NCI-H187 treated with DMSO at 0.1 percent for 48 hours (cell line): ENCODE data around the gene MARCHF10.

ENCODE experiments used
- DNase-seq: peaks from one replicate; lab custom pipeline; 2025; lab: John Stamatoyannopoulos, UW

MARCHF10 gene

GRCh38 chr17:62821189-62822079, 13.3 kb upstream of the MARCHF10 start:
- no peak for DNase-seq

- DNase-seq, result no peak
Observed at GRCh38 chr17:62819511-62820221, 11.6 kb upstream of the MARCHF10 start.

GRCh38 chr17:62818526-62818925, 10.4 kb upstream of the MARCHF10 start:
- DNase-seq, result no peak

- DNase-seq, result no peak
Observed at GRCh38 chr17:62816282-62816839, 8.2 kb upstream of the MARCHF10 start.

GRCh38 chr17:62809656-62810055, 1.5 kb upstream of the MARCHF10 start:
- no peak for DNase-seq

GRCh38 chr17:62808576-62808970, 459 bp upstream of the MARCHF10 start:
- DNase-seq, result no peak

- no peak for DNase-seq
Observed at GRCh38 chr17:62805234-62805633, 2.9 kb downstream of the MARCHF10 start.

GRCh38 chr17:62804822-62805221, 3.3 kb downstream of the MARCHF10 start:
- no peak for DNase-seq

- DNase-seq, result no peak
Observed at GRCh38 chr17:62804025-62804424, 4.1 kb downstream of the MARCHF10 start.

GRCh38 chr17:62802561-62803205, 5.4 kb downstream of the MARCHF10 start:
- DNase-seq, result peak; percentile 44

- DNase-seq, result no peak
Observed at GRCh38 chr17:62801553-62802114, 6.5 kb downstream of the MARCHF10 start.

GRCh38 chr17:62800585-62800984, 7.5 kb downstream of the MARCHF10 start:
- DNase-seq, result no peak

GRCh38 chr17:62797959-62798358, 10.2 kb downstream of the MARCHF10 start:
- no peak for DNase-seq

- no peak for DNase-seq
Observed at GRCh38 chr17:62796291-62796690, 11.8 kb downstream of the MARCHF10 start.

GRCh38 chr17:62794666-62794971, 13.5 kb downstream of the MARCHF10 start:
- no peak for DNase-seq

GRCh38 chr17:62793919-62794665, 14.0 kb downstream of the MARCHF10 start:
- DNase-seq, result no peak

- no peak for DNase-seq
Observed at GRCh38 chr17:62792447-62792800, 15.7 kb downstream of the MARCHF10 start.

- DNase-seq, result no peak
Observed at GRCh38 chr17:62791767-62792446, 16.2 kb downstream of the MARCHF10 start.

- no peak for DNase-seq
Observed at GRCh38 chr17:62791235-62791734, 16.8 kb downstream of the MARCHF10 start.

- no peak for DNase-seq
Observed at GRCh38 chr17:62790564-62790986, 17.5 kb downstream of the MARCHF10 start.

- DNase-seq, result no peak
Observed at GRCh38 chr17:62787366-62787765, 20.7 kb downstream of the MARCHF10 start.
